GM18520 (cell line): Measurements from ENCODE around the gene AP3S2.
"Not testable (repeated sequence)": the region's sequence is repeated elsewhere in the genome, so short reads cannot be mapped to it uniquely, and the experiment has no call there.

Experiments
- ATAC-seq: cut with Tn5 transposase; IDR thresholded peaks from one replicate; pipeline ENCODE4 v1.9.1; 2021; ENCODE audit not compliant: unreplicated experiment

The AP3S2 gene

DNA sequence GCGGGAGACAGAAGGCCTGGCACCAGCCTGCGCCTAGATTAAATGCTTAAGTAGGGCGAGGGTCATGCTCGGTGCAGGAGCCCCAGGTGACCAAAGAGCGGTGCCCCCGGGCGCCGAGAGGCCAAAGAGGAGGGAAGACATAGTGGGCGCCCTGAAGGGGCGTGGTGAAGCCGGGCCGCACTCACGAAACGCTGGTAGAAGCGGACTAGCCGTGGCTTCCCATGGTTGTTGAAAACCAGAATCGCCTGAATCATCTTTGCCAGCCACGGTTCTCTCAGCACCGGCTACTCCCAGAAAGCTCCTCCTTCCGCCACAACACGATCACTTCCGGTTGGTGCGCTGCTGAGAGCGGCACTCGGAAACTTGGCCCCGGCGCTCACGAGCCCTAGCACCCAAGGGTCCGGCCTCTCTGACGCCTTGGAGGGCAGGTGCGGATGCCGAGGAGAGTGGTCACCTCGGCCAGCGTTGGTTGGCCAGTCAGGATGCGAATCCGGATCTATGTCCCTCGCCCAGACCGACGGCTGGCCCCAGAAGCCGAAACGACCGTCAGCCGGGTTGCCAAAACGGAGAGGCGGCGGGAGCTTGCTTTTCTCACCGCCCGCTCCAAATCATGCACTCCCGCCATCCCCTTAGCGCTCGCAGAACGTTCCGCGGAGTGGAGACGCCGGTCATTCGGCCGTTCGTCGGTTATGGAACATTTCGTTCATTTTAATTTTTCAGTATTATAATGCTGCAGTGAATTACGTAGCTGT is at the start of gene AP3S2:
AP3S2 (minus strand) TSS at position 299 of the 752 bp plus-strand sequence; CDS start at position 254, 45 bp downstream.
- peak; percentile 81 for ATAC-seq

DNA sequence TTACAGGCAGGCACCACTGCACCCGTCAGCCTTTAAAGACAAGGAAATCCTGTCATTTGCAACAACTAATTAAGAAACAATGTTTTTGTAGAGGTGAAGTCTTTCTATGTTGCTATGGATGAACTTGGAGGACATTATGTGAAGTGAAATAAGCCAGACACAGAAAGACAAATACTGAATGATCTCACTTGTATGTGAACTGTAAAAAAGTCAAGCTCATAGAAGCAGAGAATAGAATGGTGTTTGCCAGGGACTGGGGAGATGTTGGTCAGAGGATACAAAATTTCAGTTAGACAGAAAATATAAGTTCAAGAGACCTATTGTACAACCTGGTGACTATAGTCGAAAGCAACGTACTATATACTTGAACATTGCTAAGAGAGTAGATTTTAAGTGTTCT is 46.1 kb upstream of the AP3S2 start:
- no peak for ATAC-seq

GRCh38 chr15:89939377-89939776 is 45.6 kb upstream of the AP3S2 start:
- ATAC-seq, result not testable (repeated sequence)

- no peak for ATAC-seq
Observed at GRCh38 chr15:89937365-89938350, 43.9 kb upstream of the AP3S2 start.

- no peak for ATAC-seq
Observed at GRCh38 chr15:89936786-89937265, 43.0 kb upstream of the AP3S2 start.

DNA sequence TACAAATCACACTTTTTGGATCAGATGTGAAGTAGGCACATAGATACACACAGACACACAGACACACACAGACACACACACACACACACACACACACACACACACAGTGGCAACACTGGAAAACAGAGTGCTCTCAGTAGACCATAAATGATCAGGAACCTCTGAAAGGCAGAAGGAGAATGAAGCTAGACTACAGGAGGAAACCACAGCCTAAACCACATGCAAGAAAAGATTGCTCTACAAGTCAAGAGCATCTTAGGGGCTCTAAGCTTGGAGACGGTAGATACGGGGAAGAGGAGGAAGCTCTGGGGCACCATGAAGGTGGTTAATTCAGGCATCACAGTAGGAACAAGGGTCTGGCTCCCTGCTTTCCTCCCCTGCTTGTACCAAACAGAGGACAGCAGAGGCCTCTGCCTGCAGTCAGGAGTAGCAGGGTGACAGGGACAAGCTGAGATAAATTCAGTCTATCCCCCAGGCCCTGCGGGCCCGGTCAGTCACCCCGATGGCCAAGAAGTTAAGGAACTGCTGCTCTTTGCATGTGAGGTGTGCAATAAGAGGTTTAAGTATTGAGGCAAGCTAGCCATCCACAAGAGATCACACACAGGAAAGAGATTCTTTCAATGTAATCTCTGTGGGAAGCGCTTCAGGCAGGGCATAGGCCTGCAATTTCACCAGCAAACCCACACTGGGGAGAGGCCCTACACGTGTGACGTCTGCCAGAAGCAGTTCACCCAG is 42.4 kb upstream of the AP3S2 start:
- no peak for ATAC-seq

DNA sequence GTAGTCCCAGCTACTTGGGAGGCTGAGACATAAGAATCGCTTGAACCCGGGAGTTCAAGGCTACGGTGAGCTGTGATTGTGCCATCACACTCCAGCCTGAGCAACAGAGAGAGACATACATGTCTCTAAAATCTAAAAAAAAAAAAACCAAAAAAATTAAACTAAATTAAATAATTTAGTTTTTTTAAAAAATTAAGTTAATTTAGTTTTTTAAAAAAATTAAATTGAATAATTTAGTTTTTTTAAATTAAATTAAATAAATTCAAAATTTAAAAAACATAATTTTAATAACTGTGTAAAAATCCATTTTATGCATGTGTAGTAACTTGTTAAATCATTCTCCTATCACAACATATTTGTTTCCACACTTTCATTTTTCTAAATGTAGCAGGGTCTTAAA is 39.1 kb upstream of the AP3S2 start:
- no peak for ATAC-seq

GRCh38 chr15:89928421-89928820 is 34.6 kb upstream of the AP3S2 start:
- ATAC-seq, result no peak

DNA sequence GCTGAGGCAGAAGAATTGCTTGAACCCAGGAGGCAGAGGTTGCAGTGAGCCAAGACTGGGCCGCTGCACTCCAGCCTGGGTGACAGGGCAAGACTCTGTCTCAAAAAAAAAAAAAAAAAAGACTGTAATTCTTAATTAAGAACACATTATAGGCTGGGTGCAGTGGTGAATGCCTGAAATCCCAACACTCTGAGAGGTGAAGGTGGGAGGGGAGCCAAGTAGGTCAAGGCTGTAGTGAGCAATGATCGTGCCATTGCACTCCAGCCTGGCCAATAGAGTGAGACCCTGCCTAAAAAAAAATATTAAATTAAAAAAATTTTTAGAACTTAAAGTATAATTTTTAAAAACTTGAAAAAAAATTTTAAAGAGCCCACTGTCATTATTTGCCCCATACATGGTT is 32.4 kb upstream of the AP3S2 start:
- no peak for ATAC-seq

DNA sequence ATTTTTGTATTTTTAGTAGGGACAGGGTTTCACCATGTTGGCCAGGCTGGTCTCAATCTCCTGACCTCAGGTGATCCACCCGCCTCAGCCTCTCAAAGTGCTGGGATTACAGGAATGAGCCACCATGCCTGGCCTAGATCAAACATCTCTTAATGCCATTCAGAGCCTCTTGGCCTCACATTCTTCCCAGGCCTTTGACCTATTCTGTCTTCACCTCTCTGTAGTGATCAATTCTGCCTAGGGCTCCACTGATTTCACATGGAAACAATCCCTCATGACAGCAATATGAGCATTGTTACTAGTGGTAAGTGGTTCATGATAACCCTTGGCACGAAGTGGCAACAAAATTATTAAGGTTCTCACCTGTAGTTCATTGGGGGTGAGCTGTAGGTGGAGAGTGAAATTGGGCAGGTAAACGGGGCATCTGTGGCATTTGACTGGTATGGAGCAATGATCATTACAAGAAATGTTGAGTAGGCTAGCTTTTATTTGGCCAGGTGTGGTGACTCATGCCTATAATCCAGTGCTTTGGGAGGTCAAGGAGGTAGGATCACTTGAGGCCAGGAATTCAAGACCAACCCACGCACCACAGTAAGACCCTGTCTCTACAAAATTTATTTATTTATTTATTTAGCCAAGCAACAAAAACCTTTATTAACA is 23.8 kb upstream of the AP3S2 start:
- no peak for ATAC-seq

- no peak for ATAC-seq
Observed at GRCh38 chr15:89916660-89917059, 22.9 kb upstream of the AP3S2 start.

DNA sequence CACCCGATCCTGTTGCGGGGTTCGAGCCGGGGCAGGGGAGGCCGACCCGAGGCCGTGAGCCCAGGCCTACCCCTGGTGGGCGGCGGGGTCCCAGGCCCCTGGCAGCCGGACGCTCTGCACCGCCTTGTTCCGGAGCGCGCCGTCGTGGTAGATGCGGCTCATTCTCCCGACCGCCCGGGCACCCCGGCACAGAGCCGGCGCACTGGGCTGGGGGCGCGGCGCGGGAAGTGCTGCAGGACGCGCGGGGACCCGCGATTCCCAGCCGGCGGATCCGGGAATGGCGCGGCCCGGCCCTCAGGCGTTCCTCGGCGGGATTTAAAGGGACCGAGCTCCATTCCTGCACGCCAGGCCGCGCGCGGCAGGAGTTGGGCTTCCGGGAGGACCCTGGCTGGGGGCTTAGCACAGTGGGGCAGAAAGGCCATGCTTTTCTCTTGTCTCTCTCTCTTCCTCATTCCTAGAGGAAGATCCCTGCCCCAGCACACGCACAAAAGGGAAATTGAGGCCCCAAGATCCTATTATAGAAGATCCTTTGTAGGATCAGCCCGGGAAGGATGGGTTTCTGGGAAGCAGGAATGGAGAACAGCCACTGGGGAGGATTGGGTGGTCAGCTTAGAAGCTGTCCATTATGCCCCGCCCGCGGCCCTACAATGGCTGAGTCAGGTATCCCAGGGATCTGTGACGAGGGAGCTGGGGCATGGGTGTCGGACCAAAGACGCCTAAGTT is 19.0 kb upstream of the AP3S2 start, which contains the start of gene ARPIN:
ARPIN (minus strand) TSS at position 279 of the 723 bp plus-strand sequence; CDS start at position 162, 117 bp downstream.
- no peak for ATAC-seq

GRCh38 chr15:89912145-89912673 is 18.4 kb upstream of the AP3S2 start:
- no peak for ATAC-seq

DNA sequence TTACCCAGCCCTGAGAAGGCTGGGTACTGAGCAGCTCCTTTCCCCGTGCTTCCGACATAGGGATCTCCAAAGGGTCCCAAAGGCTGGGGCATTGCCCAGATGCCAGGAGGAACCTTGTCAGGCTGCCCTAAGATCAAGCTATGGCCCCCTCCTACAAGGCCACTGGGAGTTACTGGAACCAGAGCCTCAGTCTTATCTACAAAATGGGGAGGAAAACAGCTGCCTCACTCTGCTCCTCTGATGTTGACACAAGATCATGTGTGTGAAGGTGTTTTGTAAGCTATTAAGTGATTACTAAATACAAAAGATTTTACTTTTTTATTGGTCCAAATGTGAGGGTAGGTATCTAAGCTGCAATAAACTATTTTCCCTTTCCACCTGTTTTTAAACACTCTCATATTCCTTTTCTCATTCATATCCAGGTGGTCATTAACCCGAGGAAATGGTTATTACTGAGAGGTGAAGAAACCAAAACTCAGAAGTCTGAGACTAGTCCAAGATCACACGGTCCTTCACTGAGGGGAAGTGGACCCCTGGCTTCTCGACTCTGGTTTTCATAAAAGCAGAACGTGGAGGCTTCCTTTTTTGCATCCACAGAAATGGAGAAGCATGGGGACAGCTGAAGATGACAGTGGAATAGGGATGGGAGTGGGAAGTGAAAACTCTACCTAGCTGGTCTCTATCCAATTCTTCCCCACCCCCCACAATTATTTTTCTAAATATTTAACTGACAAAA is 17.3 kb upstream of the AP3S2 start:
- ATAC-seq, result no peak

GRCh38 chr15:89909611-89910010 is 15.8 kb upstream of the AP3S2 start:
- ATAC-seq, result no peak

GRCh38 chr15:89908226-89908625 is 14.4 kb upstream of the AP3S2 start:
- ATAC-seq, result no peak

GRCh38 chr15:89907289-89907688 is 13.5 kb upstream of the AP3S2 start:
- no peak for ATAC-seq

DNA sequence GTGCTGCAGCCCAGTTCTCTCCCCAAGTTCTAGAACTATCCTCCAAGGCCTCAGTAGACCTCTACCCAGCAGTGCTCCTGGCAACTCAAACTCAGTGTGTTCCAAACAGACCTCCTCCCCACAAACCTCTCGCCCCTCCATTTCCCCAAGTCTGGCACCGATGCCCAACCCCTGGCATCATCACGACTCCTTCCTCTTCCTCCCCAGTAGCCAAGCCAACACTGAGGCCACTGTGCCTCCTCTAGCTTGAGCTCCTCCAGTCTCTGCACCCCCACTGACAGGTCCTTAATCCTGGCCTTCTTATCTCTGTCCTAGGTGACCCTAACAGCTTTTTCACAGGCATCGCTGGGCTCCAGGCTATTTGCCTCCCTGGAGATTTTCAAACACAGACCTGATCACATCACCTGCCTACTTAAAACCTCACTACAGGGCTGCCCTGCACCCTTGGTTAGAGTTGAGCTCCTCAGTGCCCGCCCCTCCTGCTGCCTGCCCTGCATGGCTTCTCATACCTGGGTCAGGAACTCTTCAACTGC is 12.1 kb upstream of the AP3S2 start:
- no peak for ATAC-seq

DNA sequence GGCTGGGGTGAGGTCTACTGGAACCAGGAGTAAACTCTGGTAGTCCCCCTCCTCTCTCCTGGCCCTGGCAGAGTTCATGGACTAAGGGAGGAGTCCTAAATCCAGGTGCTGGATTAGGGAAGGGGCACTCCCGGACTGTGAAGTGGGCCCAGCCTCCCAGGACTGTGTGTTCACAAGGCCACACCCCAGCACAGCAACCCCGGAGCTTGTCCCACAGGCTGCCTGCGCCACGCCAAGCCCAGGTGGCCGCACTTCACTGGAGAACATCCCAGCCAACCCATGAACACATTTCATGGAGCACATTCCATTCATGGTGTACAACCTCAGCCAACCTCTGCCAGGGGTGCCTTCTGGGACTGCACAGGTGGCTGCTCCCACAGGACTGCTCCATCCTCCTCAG is 10.7 kb upstream of the AP3S2 start:
- no peak for ATAC-seq
